ENCODE data around the gene MUL1.
"Not testable (repeated sequence)": the region's sequence is repeated elsewhere in the genome, so short reads cannot be mapped to it uniquely, and the experiment has no call there.

Gene MUL1

GRCh38 chr1:20538227-20538626, 30.3 kb upstream of the MUL1 start:
- Histone ChIP-seq H3K4me1 (ENCODE audit: control insufficient read depth, insufficient read depth, low read length) (no peaks in the 10 kb centered on the region; the same call in 1 of the 2 replicates), H3K27ac (ENCODE audit: low read length) (no peak overlapping the region), H3K36me3 (ENCODE audit: control insufficient read depth, insufficient read depth, low read length) (no peaks in the 10 kb centered on the region), H3K9me3 (ENCODE audit: control insufficient read depth, insufficient read depth, low read length) (no peaks in the 10 kb centered on the region), H3K4me3 (ENCODE audit: low read length) (no peak overlapping the region), H3K27me3 (ENCODE audit: control insufficient read depth, insufficient read depth, low read length) (no peaks in the 10 kb centered on the region)
- no peak for DNase-seq (ENCODE audit: low read depth, low spot score)
- WGBS (ENCODE audit: insufficient coverage, insufficient read length) = no CpG with 5 or more reads among the region's 2 CpGs

GRCh38 chr1:20534659-20535417, 26.9 kb upstream of the MUL1 start:
- no peak for DNase-seq (ENCODE audit: low read depth, low spot score)
- Histone ChIP-seq H3K27me3 (ENCODE audit: control insufficient read depth, insufficient read depth, low read length) (no peaks in the 10 kb centered on the region), H3K9me3 (ENCODE audit: control insufficient read depth, insufficient read depth, low read length) (no peaks in the 10 kb centered on the region), H3K4me3 (ENCODE audit: low read length) (no peak overlapping the region), H3K27ac (ENCODE audit: low read length) (no peak overlapping the region), H3K4me1 (ENCODE audit: control insufficient read depth, insufficient read depth, low read length) (no peaks in the 10 kb centered on the region; the same call in 1 of the 2 replicates), H3K36me3 (ENCODE audit: control insufficient read depth, insufficient read depth, low read length) (no peaks in the 10 kb centered on the region)
- no CpG with 5 or more reads among the region's 12 CpGs for WGBS (ENCODE audit: insufficient coverage, insufficient read length)

- H3K27ac ChIP-seq (ENCODE audit: low read length) = no peak overlapping the region
- H3K4me3 ChIP-seq (ENCODE audit: low read length) = no peak overlapping the region
- no peaks in the 10 kb centered on the region for H3K27me3 ChIP-seq (ENCODE audit: control insufficient read depth, insufficient read depth, low read length)
- DNase-seq (ENCODE audit: low read depth, low spot score) = no peak
- no peaks in the 10 kb centered on the region for H3K9me3 ChIP-seq (ENCODE audit: control insufficient read depth, insufficient read depth, low read length)
- no peaks in the 10 kb centered on the region for H3K36me3 ChIP-seq (ENCODE audit: control insufficient read depth, insufficient read depth, low read length)
- no CpG with 5 or more reads among the region's 4 CpGs for WGBS (ENCODE audit: insufficient coverage, insufficient read length)
- no peaks in the 10 kb centered on the region; the same call in 1 of the 2 replicates for H3K4me1 ChIP-seq (ENCODE audit: control insufficient read depth, insufficient read depth, low read length)
Observed at GRCh38 chr1:20533635-20534034, 25.7 kb upstream of the MUL1 start.

- Histone ChIP-seq H3K27ac (ENCODE audit: low read length) (no peak overlapping the region), H3K4me3 (ENCODE audit: low read length) (no peak overlapping the region), H3K9me3 (ENCODE audit: control insufficient read depth, insufficient read depth, low read length) (no peaks in the 10 kb centered on the region), H3K36me3 (ENCODE audit: control insufficient read depth, insufficient read depth, low read length) (no peaks in the 10 kb centered on the region), H3K4me1 (ENCODE audit: control insufficient read depth, insufficient read depth, low read length) (no peaks in the 10 kb centered on the region; the same call in 1 of the 2 replicates), H3K27me3 (ENCODE audit: control insufficient read depth, insufficient read depth, low read length) (no peaks in the 10 kb centered on the region)
- no CpG with 5 or more reads among the region's 6 CpGs for WGBS (ENCODE audit: insufficient coverage, insufficient read length)
- DNase-seq (ENCODE audit: low read depth, low spot score) = no peak
Observed at GRCh38 chr1:20530901-20531300, 22.9 kb upstream of the MUL1 start.

- no peak overlapping the region for H3K27ac ChIP-seq (ENCODE audit: low read length)
- no CpG with 5 or more reads among the region's 8 CpGs for WGBS (ENCODE audit: insufficient coverage, insufficient read length)
- no peaks in the 10 kb centered on the region for H3K27me3 ChIP-seq (ENCODE audit: control insufficient read depth, insufficient read depth, low read length)
- H3K4me3 ChIP-seq (ENCODE audit: low read length) = no peak overlapping the region
- no peaks in the 10 kb centered on the region; the same call in 1 of the 2 replicates for H3K4me1 ChIP-seq (ENCODE audit: control insufficient read depth, insufficient read depth, low read length)
- H3K9me3 ChIP-seq (ENCODE audit: control insufficient read depth, insufficient read depth, low read length) = no peaks in the 10 kb centered on the region
- H3K36me3 ChIP-seq (ENCODE audit: control insufficient read depth, insufficient read depth, low read length) = no peaks in the 10 kb centered on the region
- no peak for DNase-seq (ENCODE audit: low read depth, low spot score)
Observed at GRCh38 chr1:20530306-20530705, 22.4 kb upstream of the MUL1 start.

- Histone ChIP-seq H3K4me1 (ENCODE audit: control insufficient read depth, insufficient read depth, low read length) (no peaks in the 10 kb centered on the region), H3K27me3 (ENCODE audit: control insufficient read depth, insufficient read depth, low read length) (no peaks in the 10 kb centered on the region), H3K27ac (ENCODE audit: low read length) (no peak overlapping the region), H3K4me3 (ENCODE audit: low read length) (no peak overlapping the region), H3K9me3 (ENCODE audit: control insufficient read depth, insufficient read depth, low read length) (no peaks in the 10 kb centered on the region), H3K36me3 (ENCODE audit: control insufficient read depth, insufficient read depth, low read length) (no peaks in the 10 kb centered on the region)
- DNase-seq (ENCODE audit: low read depth, low spot score) = no peak
- no CpG with 5 or more reads among the region's 7 CpGs for WGBS (ENCODE audit: insufficient coverage, insufficient read length)
Observed at GRCh38 chr1:20528221-20528620, 20.3 kb upstream of the MUL1 start.

GRCh38 chr1:20526267-20526666, 18.3 kb upstream of the MUL1 start:
- no CpG with 5 or more reads among the region's 6 CpGs for WGBS (ENCODE audit: insufficient coverage, insufficient read length)
- Histone ChIP-seq H3K27me3 (ENCODE audit: control insufficient read depth, insufficient read depth, low read length) (no peaks in the 10 kb centered on the region), H3K27ac (ENCODE audit: low read length) (no peak overlapping the region), H3K9me3 (ENCODE audit: control insufficient read depth, insufficient read depth, low read length) (no peaks in the 10 kb centered on the region), H3K4me1 (ENCODE audit: control insufficient read depth, insufficient read depth, low read length) (peaks cover 1% of the 10 kb centered on the region; the same call in 1 of the 2 replicates), H3K4me3 (ENCODE audit: low read length) (no peak overlapping the region), H3K36me3 (ENCODE audit: control insufficient read depth, insufficient read depth, low read length) (no peaks in the 10 kb centered on the region)
- DNase-seq (ENCODE audit: low read depth, low spot score) = no peak

- Histone ChIP-seq H3K4me1 (ENCODE audit: control insufficient read depth, insufficient read depth, low read length) (peaks cover 1% of the 10 kb centered on the region; the same call in 1 of the 2 replicates), H3K36me3 (ENCODE audit: control insufficient read depth, insufficient read depth, low read length) (no peaks in the 10 kb centered on the region), H3K27me3 (ENCODE audit: control insufficient read depth, insufficient read depth, low read length) (no peaks in the 10 kb centered on the region), H3K4me3 (ENCODE audit: low read length) (no peak overlapping the region), H3K9me3 (ENCODE audit: control insufficient read depth, insufficient read depth, low read length) (no peaks in the 10 kb centered on the region), H3K27ac (ENCODE audit: low read length) (no peak overlapping the region)
- peak; percentile 70 for DNase-seq (ENCODE audit: low read depth, low spot score)
- WGBS (ENCODE audit: insufficient coverage, insufficient read length) = no CpG with 5 or more reads among the region's 17 CpGs
Observed at GRCh38 chr1:20521960-20522861, 14.3 kb upstream of the MUL1 start.

- not testable (repeated sequence) for H3K4me1 ChIP-seq (ENCODE audit: control insufficient read depth, insufficient read depth, low read length); H3K27ac ChIP-seq (ENCODE audit: low read length); H3K9me3 ChIP-seq (ENCODE audit: control insufficient read depth, insufficient read depth, low read length); DNase-seq (ENCODE audit: low read depth, low spot score); H3K36me3 ChIP-seq (ENCODE audit: control insufficient read depth, insufficient read depth, low read length); H3K27me3 ChIP-seq (ENCODE audit: control insufficient read depth, insufficient read depth, low read length); H3K4me3 ChIP-seq (ENCODE audit: low read length)
- no CpG with 5 or more reads among the region's 7 CpGs for WGBS (ENCODE audit: insufficient coverage, insufficient read length)
Observed at GRCh38 chr1:20519609-20520262, 11.8 kb upstream of the MUL1 start.
